SH-SY5Y (cell line): ENCODE measurements around the gene ZSCAN23.

Experiments
- GATA2 ChIP-seq: IDR thresholded peaks from 2 replicates; pipeline ENCODE4 v1.6.1; 2011; ENCODE audit warnings: mild to moderate bottlenecking, low read depth, low read length
- GATA3 ChIP-seq: IDR thresholded peaks from 2 replicates; pipeline ENCODE4 v1.6.1; 2011; ENCODE audit warnings: low read depth, mild to moderate bottlenecking, low read length, moderate library complexity

- TF ChIP-seq GATA2 (no peak), GATA3 (no peak)
These were observed 43.8 kb downstream of the ZSCAN23 start, which contains the start of gene ZSCAN12 for GRCh38 chr6:28399350-28400121.
